ENCODE results near the gene C6orf163.

C6orf163 gene

GRCh38 chr6:87408721-87409155, 64.1 kb downstream of the C6orf163 start:
- DNase-seq (ENCODE audit: low read depth in 4 of 4, low spot score in 1 of 4) = no peak

Measured in stimulated activated CD4-positive, alpha-beta T cell treated with anti-CD3 and anti-CD28 coated beads, Interleukin-1b, Interleukin-23, amount 100 ng/mL, for 24 hours (primary cell).